Esophagus muscularis mucosa (tissue), 4 donors: ENCODE data around the gene TBC1D10A. TPM values are rescaled to one million over a fixed set of nuclear protein-coding genes. Genes with fewer than 3 reads are reported as not detected.
A peak's percentile ranks its signal among the peaks of the same experiment; 100 is the strongest.

ENCODE experiments used
- DNase-seq: peaks from one replicate; pipeline ENCODE4 v3.0.0-alpha.2; 2017; ENCODE audit errors: extremely low spot score
- H3K27ac ChIP-seq, 4 donors: fragments of 200-600 bp; sonication (generic); replicated peaks in 1 of 4; 1 replicate in 3 of 4; 2 replicates in 1 of 4; pipeline ENCODE4 v1.5.1; 2016 to 2019; ENCODE audit warnings: mild to moderate bottlenecking in 1 of 4
- H3K27me3 ChIP-seq, 4 donors: fragments of 200-600 bp; sonication (generic); one replicate each; pipeline versions ENCODE4 v1.5.1 to v1.6.0; 2016 to 2019
- H3K36me3 ChIP-seq, 4 donors: fragments of 200-600 bp; sonication (generic); one replicate each; pipeline ENCODE4 v1.5.1; 2016 to 2019
- H3K4me1 ChIP-seq, 4 donors: fragments of 200-600 bp; sonication (generic); one replicate each; pipeline ENCODE4 v1.5.1; 2016 to 2019
- H3K4me3 ChIP-seq, 4 donors: fragments of 200-600 bp; sonication (generic); 1 replicate in 2 of 4; 2 replicates in 2 of 4; pipeline ENCODE4 v1.5.1; 2016 to 2019; ENCODE audit warnings: mild to moderate bottlenecking in 4 of 4, moderate library complexity in 1 of 4
- H3K9me3 ChIP-seq, 4 donors: fragments of 200-600 bp; sonication (generic); 1 replicate in 3 of 4; 2 replicates in 1 of 4; pipeline ENCODE4 v1.5.1; 2016 to 2019
- CTCF ChIP-seq, 3 experiments: fragments of 200-600 bp in 2 of 3; fragments of 450-650 bp in 1 of 3; sonication (generic) in 2 of 3; IDR thresholded peaks; one replicate each; pipeline ENCODE4 v1.5.1; 2017 to 2019; ENCODE audit warnings: antibody characterized with exemption in 3 of 3, mild to moderate bottlenecking in 2 of 3, moderate library complexity in 1 of 3
- EP300 ChIP-seq: sonication (generic); formaldehyde crosslinking; IDR thresholded peaks from one replicate; pipeline ENCODE4 v1.6.1; 2017; ENCODE audit warnings: antibody characterized with exemption
- POLR2A ChIP-seq: fragments of 450-650 bp; IDR thresholded peaks from one replicate; pipeline ENCODE4 v1.6.1; 2017; ENCODE audit warnings: antibody characterized with exemption, moderate library complexity, mild to moderate bottlenecking, low read depth
- POLR2AphosphoS5 ChIP-seq, 2 donors: sonication (generic); formaldehyde crosslinking; IDR thresholded peaks; one replicate each; pipeline ENCODE4 v1.6.1; 2017; ENCODE audit warnings: antibody characterized with exemption in 2 of 2
- WGBS: methylation state at CpG from one replicate; pipeline ENCODE4 v1.1.5; 2018; 5-methylcytosine and 5-hydroxymethylcytosine counted together
- intact Hi-C: fragments of 100-400 bp; cut with DNase I; formaldehyde crosslinking; loops from one replicate; pipeline ENCODE4 v1.15.1; 2023
- total RNA-seq, 4 donors: library from RNA; depleted of rRNA; stranded (reverse); fragments of >200 nt; gene quantifications; one replicate each; pipeline versions ENCODE4 v1.1.0 to v1.2.1, GENCODE V29; 2016

Gene TBC1D10A
- total RNA-seq, 4 donors from 2014 or later: 29.5 to 40.3 (median 38.0) TPM

GRCh38 chr22:30326255-30326705 is 461 bp downstream of the TBC1D10A start:
- Histone ChIP-seq H3K27ac (peak overlapping the region; percentile 93 to 95 (median 94)), H3K4me1 (peaks cover 49 to 58% (median 57%) of the 10 kb centered on the region in 4 donors)
- TF ChIP-seq EP300: no peak
- TF ChIP-seq POLR2A: no peak
- no peak for TF ChIP-seq POLR2AphosphoS5 (IDR thresholded peaks at IDR 0.05)
- TF ChIP-seq CTCF (IDR thresholded peaks at IDR 0.05): no peak

GRCh38 chr22:30325724-30326254 is 952 bp downstream of the TBC1D10A start:
- peaks cover 3 to 15% (median 10%) of the 10 kb centered on the region in 4 donors for H3K36me3 ChIP-seq
- no peak for DNase-seq
- WGBS: 37% methylated on average over 12 of the region's 14 CpGs
- no peak for TF ChIP-seq EP300
- TF ChIP-seq CTCF (IDR thresholded peaks at IDR 0.05): no peak
- TF ChIP-seq POLR2AphosphoS5 (IDR thresholded peaks at IDR 0.05): no peak
- no peak for TF ChIP-seq POLR2A
- H3K4me1 ChIP-seq: peaks cover 54 to 63% (median 62%) of the 10 kb centered on the region in 4 donors
- intact Hi-C loops: loop anchor here (2.0 kb wide), 1 partner anchor 37 kb away; the partner anchor contains the start of gene CASTOR1
- H3K27ac ChIP-seq: peak overlapping the region; percentile 93 to 95 (median 94)
- H3K9me3 ChIP-seq: no peaks in the 10 kb centered on the region
- H3K27me3 ChIP-seq: no peaks in the 10 kb centered on the region
- H3K4me3 ChIP-seq: peak overlapping the region; percentile 98 to 100 (median 99)

More at GRCh38 chr22:30326255-30326705, 461 bp downstream of the TBC1D10A start:
- Histone ChIP-seq H3K4me3 (peak overlapping the region; percentile 98 to 100 (median 99)), H3K9me3 (no peaks in the 10 kb centered on the region), H3K36me3 (peaks cover 8 to 15% (median 12%) of the 10 kb centered on the region in 4 donors), H3K27me3 (no peaks in the 10 kb centered on the region)
- DNase-seq: no peak
- 10% methylated on average over 2 of the region's 34 CpGs for WGBS
- intact Hi-C loops: loop anchor here (2.0 kb wide), 1 partner anchor 37 kb away; the partner anchor contains the start of gene CASTOR1

- Histone ChIP-seq H3K4me3 (peak overlapping the region; percentile 98 to 100 (median 99)), H3K36me3 (peaks cover 0 to 16% (median 10%) of the 10 kb centered on the region in 4 donors), H3K27me3 (no peaks in the 10 kb centered on the region), H3K27ac (peak overlapping the region; percentile 93 to 95 (median 94)), H3K9me3 (no peaks in the 10 kb centered on the region), H3K4me1 (peaks cover 58 to 69% (median 68%) of the 10 kb centered on the region in 4 donors)
- TF ChIP-seq POLR2AphosphoS5 (IDR thresholded peaks at IDR 0.05) (peak; percentile 24 to 43), EP300 (no peak), POLR2A (no peak), CTCF (IDR thresholded peaks at IDR 0.05) (no peak)
- no peak for DNase-seq
- intact Hi-C loops: no loop called here
- 46% methylated on average over 3 of the region's 5 CpGs for WGBS
Measured at GRCh38 chr22:30325065-30325720, 1.5 kb downstream of the TBC1D10A start.

- Histone ChIP-seq H3K27me3 (no peaks in the 10 kb centered on the region), H3K4me3 (peak overlapping the region; percentile 98 to 100 (median 99)), H3K4me1 (peaks cover 68 to 79% (median 78%) of the 10 kb centered on the region in 4 donors), H3K36me3 (peaks cover 0 to 21% (median 6%) of the 10 kb centered on the region in 4 donors), H3K9me3 (no peaks in the 10 kb centered on the region), H3K27ac (peak overlapping the region; percentile 93 to 95 (median 94))
- intact Hi-C loops: no loop called here
- no peak for DNase-seq
- TF ChIP-seq POLR2AphosphoS5 (IDR thresholded peaks at IDR 0.05) (no peak), EP300 (no peak), POLR2A (no peak), CTCF (IDR thresholded peaks at IDR 0.05) (no peak)
- 67% methylated on average over 8 of the region's 8 CpGs for WGBS
Measured at GRCh38 chr22:30324014-30324730, 2.6 kb downstream of the TBC1D10A start.
